GM19351 (cell line): ENCODE measurements around the gene PTGER2.

Experiments used
- ATAC-seq: cut with Tn5 transposase; IDR thresholded peaks from one replicate; pipeline ENCODE4 v1.9.1; 2021; ENCODE audit warnings: mild to moderate bottlenecking, moderate library complexity; ENCODE audit not compliant: unreplicated experiment

Gene PTGER2

DNA sequence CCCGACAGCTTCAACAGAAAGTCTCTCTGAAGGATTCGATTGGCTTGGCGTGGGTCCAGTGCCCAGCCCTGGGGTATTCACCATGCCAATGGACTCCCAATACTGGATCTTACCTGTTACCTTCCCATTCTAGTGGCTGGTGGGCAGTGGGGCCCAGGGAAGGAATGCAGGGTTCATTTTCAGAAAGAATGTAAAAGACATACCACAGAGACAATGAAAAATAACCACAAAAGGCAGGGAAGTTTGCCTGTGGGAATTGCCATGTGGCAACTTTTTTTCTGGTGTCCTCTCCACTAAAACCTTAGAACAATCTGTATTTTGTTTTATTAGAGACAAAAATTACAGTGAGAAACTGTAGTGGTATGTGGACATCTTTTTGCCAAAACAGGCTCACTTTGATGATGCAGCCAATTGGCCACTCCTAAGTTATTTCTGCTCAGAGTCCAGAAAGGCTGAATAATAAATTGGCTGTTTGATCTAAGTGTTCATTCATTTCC, 55.2 kb downstream of the PTGER2 start:
- ATAC-seq = no peak

DNA sequence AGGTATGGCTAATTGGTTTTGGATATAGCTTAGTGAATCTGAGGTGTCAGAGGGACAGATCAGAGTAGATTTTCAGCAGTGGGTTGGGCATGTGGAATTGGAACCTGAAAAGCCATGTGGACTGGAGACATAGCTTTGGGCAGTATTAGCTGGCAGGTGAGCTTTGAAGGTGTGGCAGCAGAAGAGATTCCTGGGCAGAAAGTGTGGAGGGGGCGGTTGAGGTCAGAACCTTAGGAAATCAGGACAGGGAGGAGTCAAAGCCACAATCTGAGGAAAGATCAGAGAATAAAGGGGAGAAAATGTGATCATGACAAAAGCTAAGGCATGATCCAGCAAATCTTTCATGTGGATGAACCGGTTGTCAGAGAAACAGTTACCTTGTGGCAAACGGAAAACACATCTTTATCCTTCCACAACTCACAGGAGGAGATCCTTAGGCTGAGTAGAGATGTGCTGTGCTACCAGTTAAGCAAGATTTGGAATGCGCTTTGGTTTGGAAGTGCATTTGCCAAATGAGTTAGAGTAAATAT, 56.4 kb downstream of the PTGER2 start:
- ATAC-seq = no peak

DNA sequence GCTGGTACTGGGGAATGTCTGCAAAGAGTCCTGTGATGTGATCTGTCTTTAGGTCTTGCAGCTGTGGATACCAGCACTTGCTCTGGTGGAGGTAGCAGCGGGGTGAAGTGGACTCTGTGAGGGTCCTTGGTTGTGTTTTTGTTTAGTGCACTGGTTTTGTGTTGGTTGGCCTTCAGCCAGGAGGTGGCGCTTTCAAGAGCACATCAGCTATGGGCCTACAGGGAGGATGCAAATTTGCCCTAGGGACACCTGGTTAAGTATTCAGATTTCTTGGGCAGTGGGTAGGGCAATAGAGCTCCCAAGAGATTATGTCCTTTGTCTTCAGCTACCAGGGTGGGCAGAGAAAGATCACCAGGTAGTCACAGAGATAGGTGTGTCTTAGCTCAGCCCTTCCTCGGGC, 63.8 kb downstream of the PTGER2 start:
- no peak for ATAC-seq
